Measurements from ENCODE around the gene STRA6.

STRA6 gene

GRCh38 chr15:74215958-74216357, 13.4 kb upstream of the STRA6 start:
- no peak overlapping the region for H3K9ac ChIP-seq (ENCODE audit: low read depth in 1 of 2, low read length in 2 of 2)
- no peaks in the 10 kb centered on the region for H3K4me1 ChIP-seq (ENCODE audit: control insufficient read depth in 2 of 2, insufficient read depth in 2 of 2, low read length in 2 of 2)
- no peaks in the 10 kb centered on the region for H3K9me3 ChIP-seq (ENCODE audit: control insufficient read depth in 2 of 2, low read length in 2 of 2)
- no peaks in the 10 kb centered on the region for H3K27me3 ChIP-seq (ENCODE audit: control insufficient read depth in 2 of 2, insufficient read depth in 2 of 2, low read length in 2 of 2)
- no peaks in the 10 kb centered on the region for H3K36me3 ChIP-seq (ENCODE audit: control insufficient read depth in 2 of 2, insufficient read depth in 2 of 2, low read length in 2 of 2)
- no peak overlapping the region for H3K27ac ChIP-seq (ENCODE audit: low read depth in 2 of 2, low read length in 2 of 2)
- H3K4me3 ChIP-seq (ENCODE audit: low read length in 2 of 2): no peak overlapping the region

- no peaks in the 10 kb centered on the region for H3K27me3 ChIP-seq (ENCODE audit: control insufficient read depth in 2 of 2, insufficient read depth in 2 of 2, low read length in 2 of 2)
- no peaks in the 10 kb centered on the region for H3K9me3 ChIP-seq (ENCODE audit: control insufficient read depth in 2 of 2, low read length in 2 of 2)
- no peak overlapping the region for H3K9ac ChIP-seq (ENCODE audit: low read depth in 1 of 2, low read length in 2 of 2)
- H3K4me1 ChIP-seq (ENCODE audit: control insufficient read depth in 2 of 2, insufficient read depth in 2 of 2, low read length in 2 of 2): no peaks in the 10 kb centered on the region
- H3K4me3 ChIP-seq (ENCODE audit: low read length in 2 of 2): no peak overlapping the region
- no peaks in the 10 kb centered on the region for H3K36me3 ChIP-seq (ENCODE audit: control insufficient read depth in 2 of 2, insufficient read depth in 2 of 2, low read length in 2 of 2)
- H3K27ac ChIP-seq (ENCODE audit: low read depth in 2 of 2, low read length in 2 of 2): no peak overlapping the region
These were observed 11.9 kb upstream of the STRA6 start for GRCh38 chr15:74214324-74215021.

GRCh38 chr15:74213858-74214284, 11.3 kb upstream of the STRA6 start:
- no peaks in the 10 kb centered on the region for H3K27me3 ChIP-seq (ENCODE audit: control insufficient read depth in 2 of 2, insufficient read depth in 2 of 2, low read length in 2 of 2)
- H3K9ac ChIP-seq (ENCODE audit: low read depth in 1 of 2, low read length in 2 of 2): no peak overlapping the region
- H3K27ac ChIP-seq (ENCODE audit: low read depth in 2 of 2, low read length in 2 of 2): no peak overlapping the region
- no peaks in the 10 kb centered on the region for H3K36me3 ChIP-seq (ENCODE audit: control insufficient read depth in 2 of 2, insufficient read depth in 2 of 2, low read length in 2 of 2)
- no peak overlapping the region for H3K4me3 ChIP-seq (ENCODE audit: low read length in 2 of 2)
- no peaks in the 10 kb centered on the region for H3K4me1 ChIP-seq (ENCODE audit: control insufficient read depth in 2 of 2, insufficient read depth in 2 of 2, low read length in 2 of 2)
- no peaks in the 10 kb centered on the region for H3K9me3 ChIP-seq (ENCODE audit: control insufficient read depth in 2 of 2, low read length in 2 of 2)

GRCh38 chr15:74212494-74212893, 9.9 kb upstream of the STRA6 start:
- H3K36me3 ChIP-seq (ENCODE audit: control insufficient read depth in 2 of 2, insufficient read depth in 2 of 2, low read length in 2 of 2): no peaks in the 10 kb centered on the region
- no peak overlapping the region for H3K27ac ChIP-seq (ENCODE audit: low read depth in 2 of 2, low read length in 2 of 2)
- no peak overlapping the region for H3K9ac ChIP-seq (ENCODE audit: low read depth in 1 of 2, low read length in 2 of 2)
- H3K9me3 ChIP-seq (ENCODE audit: control insufficient read depth in 2 of 2, low read length in 2 of 2): no peaks in the 10 kb centered on the region
- no peak overlapping the region for H3K4me3 ChIP-seq (ENCODE audit: low read length in 2 of 2)
- no peaks in the 10 kb centered on the region for H3K27me3 ChIP-seq (ENCODE audit: control insufficient read depth in 2 of 2, insufficient read depth in 2 of 2, low read length in 2 of 2)
- no peaks in the 10 kb centered on the region for H3K4me1 ChIP-seq (ENCODE audit: control insufficient read depth in 2 of 2, insufficient read depth in 2 of 2, low read length in 2 of 2)

- no peaks in the 10 kb centered on the region for H3K4me1 ChIP-seq (ENCODE audit: control insufficient read depth in 2 of 2, insufficient read depth in 2 of 2, low read length in 2 of 2)
- no peaks in the 10 kb centered on the region for H3K27me3 ChIP-seq (ENCODE audit: control insufficient read depth in 2 of 2, insufficient read depth in 2 of 2, low read length in 2 of 2)
- H3K9ac ChIP-seq (ENCODE audit: low read depth in 1 of 2, low read length in 2 of 2): no peak overlapping the region
- H3K36me3 ChIP-seq (ENCODE audit: control insufficient read depth in 2 of 2, insufficient read depth in 2 of 2, low read length in 2 of 2): no peaks in the 10 kb centered on the region
- no peak overlapping the region for H3K4me3 ChIP-seq (ENCODE audit: low read length in 2 of 2)
- no peak overlapping the region for H3K27ac ChIP-seq (ENCODE audit: low read depth in 2 of 2, low read length in 2 of 2)
- no peaks in the 10 kb centered on the region for H3K9me3 ChIP-seq (ENCODE audit: control insufficient read depth in 2 of 2, low read length in 2 of 2)
These were observed 9.1 kb upstream of the STRA6 start for GRCh38 chr15:74211656-74212055.

GRCh38 chr15:74210729-74211128, 8.1 kb upstream of the STRA6 start:
- H3K4me3 ChIP-seq (ENCODE audit: low read length in 2 of 2): no peak overlapping the region
- H3K27me3 ChIP-seq (ENCODE audit: control insufficient read depth in 2 of 2, insufficient read depth in 2 of 2, low read length in 2 of 2): no peaks in the 10 kb centered on the region
- no peaks in the 10 kb centered on the region for H3K9me3 ChIP-seq (ENCODE audit: control insufficient read depth in 2 of 2, low read length in 2 of 2)
- H3K36me3 ChIP-seq (ENCODE audit: control insufficient read depth in 2 of 2, insufficient read depth in 2 of 2, low read length in 2 of 2): no peaks in the 10 kb centered on the region
- no peak overlapping the region for H3K27ac ChIP-seq (ENCODE audit: low read depth in 2 of 2, low read length in 2 of 2)
- H3K9ac ChIP-seq (ENCODE audit: low read depth in 1 of 2, low read length in 2 of 2): no peak overlapping the region
- H3K4me1 ChIP-seq (ENCODE audit: control insufficient read depth in 2 of 2, insufficient read depth in 2 of 2, low read length in 2 of 2): no peaks in the 10 kb centered on the region

GRCh38 chr15:74209997-74210671, 7.5 kb upstream of the STRA6 start:
- no peaks in the 10 kb centered on the region for H3K27me3 ChIP-seq (ENCODE audit: control insufficient read depth in 2 of 2, insufficient read depth in 2 of 2, low read length in 2 of 2)
- no peak overlapping the region for H3K27ac ChIP-seq (ENCODE audit: low read depth in 2 of 2, low read length in 2 of 2)
- H3K4me1 ChIP-seq (ENCODE audit: control insufficient read depth in 2 of 2, insufficient read depth in 2 of 2, low read length in 2 of 2): no peaks in the 10 kb centered on the region
- H3K4me3 ChIP-seq (ENCODE audit: low read length in 2 of 2): no peak overlapping the region
- no peaks in the 10 kb centered on the region for H3K9me3 ChIP-seq (ENCODE audit: control insufficient read depth in 2 of 2, low read length in 2 of 2)
- H3K9ac ChIP-seq (ENCODE audit: low read depth in 1 of 2, low read length in 2 of 2): no peak overlapping the region
- no peaks in the 10 kb centered on the region for H3K36me3 ChIP-seq (ENCODE audit: control insufficient read depth in 2 of 2, insufficient read depth in 2 of 2, low read length in 2 of 2)

- no peak overlapping the region for H3K27ac ChIP-seq (ENCODE audit: low read depth in 2 of 2, low read length in 2 of 2)
- no peak overlapping the region for H3K9ac ChIP-seq (ENCODE audit: low read depth in 1 of 2, low read length in 2 of 2)
- H3K4me3 ChIP-seq (ENCODE audit: low read length in 2 of 2): no peak overlapping the region
- no peaks in the 10 kb centered on the region for H3K36me3 ChIP-seq (ENCODE audit: control insufficient read depth in 2 of 2, insufficient read depth in 2 of 2, low read length in 2 of 2)
- no peaks in the 10 kb centered on the region for H3K4me1 ChIP-seq (ENCODE audit: control insufficient read depth in 2 of 2, insufficient read depth in 2 of 2, low read length in 2 of 2)
- H3K27me3 ChIP-seq (ENCODE audit: control insufficient read depth in 2 of 2, insufficient read depth in 2 of 2, low read length in 2 of 2): no peaks in the 10 kb centered on the region
- no peaks in the 10 kb centered on the region for H3K9me3 ChIP-seq (ENCODE audit: control insufficient read depth in 2 of 2, low read length in 2 of 2)
These were observed 7.0 kb upstream of the STRA6 start for GRCh38 chr15:74209560-74209958.

- no peak overlapping the region for H3K9ac ChIP-seq (ENCODE audit: low read depth in 1 of 2, low read length in 2 of 2)
- no peaks in the 10 kb centered on the region for H3K9me3 ChIP-seq (ENCODE audit: control insufficient read depth in 2 of 2, low read length in 2 of 2)
- H3K27me3 ChIP-seq (ENCODE audit: control insufficient read depth in 2 of 2, insufficient read depth in 2 of 2, low read length in 2 of 2): no peaks in the 10 kb centered on the region
- H3K27ac ChIP-seq (ENCODE audit: low read depth in 2 of 2, low read length in 2 of 2): no peak overlapping the region
- H3K4me1 ChIP-seq (ENCODE audit: control insufficient read depth in 2 of 2, insufficient read depth in 2 of 2, low read length in 2 of 2): no peaks in the 10 kb centered on the region
- H3K36me3 ChIP-seq (ENCODE audit: control insufficient read depth in 2 of 2, insufficient read depth in 2 of 2, low read length in 2 of 2): no peaks in the 10 kb centered on the region
- no peak overlapping the region for H3K4me3 ChIP-seq (ENCODE audit: low read length in 2 of 2)
These were observed 6.4 kb upstream of the STRA6 start for GRCh38 chr15:74208901-74209559.

GRCh38 chr15:74208496-74208895, 5.9 kb upstream of the STRA6 start:
- Histone ChIP-seq H3K9ac (ENCODE audit: low read depth in 1 of 2, low read length in 2 of 2) (no peak overlapping the region), H3K36me3 (ENCODE audit: control insufficient read depth in 2 of 2, insufficient read depth in 2 of 2, low read length in 2 of 2) (no peaks in the 10 kb centered on the region), H3K4me1 (ENCODE audit: control insufficient read depth in 2 of 2, insufficient read depth in 2 of 2, low read length in 2 of 2) (no peaks in the 10 kb centered on the region), H3K9me3 (ENCODE audit: control insufficient read depth in 2 of 2, low read length in 2 of 2) (no peaks in the 10 kb centered on the region), H3K4me3 (ENCODE audit: low read length in 2 of 2) (no peak overlapping the region), H3K27ac (ENCODE audit: low read depth in 2 of 2, low read length in 2 of 2) (no peak overlapping the region), H3K27me3 (ENCODE audit: control insufficient read depth in 2 of 2, insufficient read depth in 2 of 2, low read length in 2 of 2) (no peaks in the 10 kb centered on the region)
